ENCODE results near the gene ALKBH4. TPM values are rescaled to one million over a fixed set of nuclear protein-coding genes. Genes with fewer than 3 reads are reported as not detected.
"Not testable (repeated sequence)": the region's sequence is repeated elsewhere in the genome, so short reads cannot be mapped to it uniquely, and the experiment has no call there.

Gene ALKBH4
- total RNA-seq, 1 experiment from 2014 or later = 27.3 TPM

- no peak for DNase-seq (ENCODE audit: low read depth)
These were observed 35.3 kb downstream of the ALKBH4 start for GRCh38 chr7:102429141-102429899.

GRCh38 chr7:102427019-102427405 lies 37.7 kb downstream of the ALKBH4 start:
- DNase-seq (ENCODE audit: low read depth) = no peak

- DNase-seq (ENCODE audit: low read depth) = no peak
These were observed 38.2 kb downstream of the ALKBH4 start for GRCh38 chr7:102426268-102427018.

DNA sequence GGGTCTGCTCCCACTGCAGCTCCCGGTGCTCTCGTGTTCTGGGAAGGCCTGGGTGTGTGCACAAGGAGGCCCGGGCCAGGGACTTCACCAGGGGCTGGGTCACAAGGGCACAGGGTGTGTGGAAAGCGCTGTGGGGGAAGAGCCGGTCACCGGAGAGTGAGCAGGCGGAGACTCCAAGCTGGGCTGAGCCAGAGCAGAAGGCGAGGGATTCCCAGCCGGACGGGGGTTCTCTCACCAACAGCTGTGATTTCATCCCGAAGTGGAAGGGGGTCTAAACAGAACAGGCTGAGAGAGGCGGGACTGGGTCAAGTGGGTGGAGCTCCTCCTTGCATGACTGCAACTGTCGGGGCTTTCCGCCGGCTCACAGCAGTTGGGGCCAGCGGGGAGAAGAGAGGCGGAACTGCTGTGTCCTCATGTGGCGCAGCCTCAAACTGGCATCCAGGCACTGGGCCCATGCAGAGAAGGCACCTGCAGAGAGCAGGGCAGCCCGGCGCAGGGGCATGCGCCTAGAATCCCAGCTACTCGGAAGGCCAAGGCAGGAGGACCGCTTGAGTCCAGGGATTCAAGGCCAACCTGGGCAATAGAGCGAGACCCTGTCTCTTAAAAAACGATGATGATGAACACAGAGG lies 38.9 kb downstream of the ALKBH4 start:
- no peak for DNase-seq (ENCODE audit: low read depth)

GRCh38 chr7:102424787-102425218 lies 39.9 kb downstream of the ALKBH4 start:
- DNase-seq (ENCODE audit: low read depth) = no peak

DNA sequence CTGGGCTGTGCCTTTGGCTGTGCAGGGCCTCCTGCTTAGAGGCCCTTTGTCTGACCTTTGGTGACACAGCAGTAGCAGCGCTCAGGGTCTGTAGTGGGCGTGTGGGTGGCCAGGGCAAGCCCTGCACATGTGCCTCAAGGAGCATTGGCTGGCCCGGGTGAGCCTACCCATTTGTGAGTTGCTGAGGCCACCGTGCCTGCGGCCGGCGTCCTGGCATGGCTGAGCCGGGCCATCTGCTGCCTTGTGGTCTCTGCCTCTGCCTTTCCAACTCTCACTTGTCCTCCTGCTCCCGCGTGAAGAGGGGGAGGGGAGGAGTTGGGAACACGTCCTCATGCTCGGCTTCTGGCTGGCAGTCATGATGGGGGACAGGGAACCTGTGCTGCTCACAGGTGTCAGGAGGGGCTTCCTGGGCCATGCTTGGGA lies 40.5 kb downstream of the ALKBH4 start:
- no peak for DNase-seq (ENCODE audit: low read depth)

DNA sequence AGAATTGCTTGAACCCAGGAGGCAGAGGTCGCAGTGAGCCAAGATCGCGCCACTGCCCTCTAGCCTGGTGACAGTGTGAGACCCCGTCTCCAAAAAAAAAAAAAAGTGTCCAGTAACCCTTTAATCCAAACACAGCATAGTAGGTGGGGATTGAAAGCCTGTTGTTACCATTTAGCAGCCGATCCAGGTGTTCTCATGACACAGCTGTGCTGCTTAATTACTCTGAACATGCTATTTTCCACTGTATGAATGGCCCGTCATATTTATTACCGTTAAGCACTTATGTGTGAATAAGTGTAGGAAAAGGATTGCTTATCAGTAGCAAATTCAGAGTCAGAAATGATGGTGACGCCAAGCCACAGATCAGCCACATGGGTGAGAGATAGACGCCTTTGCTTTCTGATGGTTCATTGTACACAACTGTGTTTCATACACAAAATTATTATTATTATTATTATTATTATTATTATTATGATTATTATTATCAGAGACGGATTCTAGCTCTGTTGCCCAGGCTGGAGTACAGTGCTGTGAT lies 42.9 kb downstream of the ALKBH4 start:
- DNase-seq (ENCODE audit: low read depth) = no peak

- no peak for DNase-seq (ENCODE audit: low read depth)
These were observed 46.1 kb downstream of the ALKBH4 start for GRCh38 chr7:102418592-102418991.

GRCh38 chr7:102417105-102417504 lies 47.6 kb downstream of the ALKBH4 start:
- no peak for DNase-seq (ENCODE audit: low read depth)

DNA sequence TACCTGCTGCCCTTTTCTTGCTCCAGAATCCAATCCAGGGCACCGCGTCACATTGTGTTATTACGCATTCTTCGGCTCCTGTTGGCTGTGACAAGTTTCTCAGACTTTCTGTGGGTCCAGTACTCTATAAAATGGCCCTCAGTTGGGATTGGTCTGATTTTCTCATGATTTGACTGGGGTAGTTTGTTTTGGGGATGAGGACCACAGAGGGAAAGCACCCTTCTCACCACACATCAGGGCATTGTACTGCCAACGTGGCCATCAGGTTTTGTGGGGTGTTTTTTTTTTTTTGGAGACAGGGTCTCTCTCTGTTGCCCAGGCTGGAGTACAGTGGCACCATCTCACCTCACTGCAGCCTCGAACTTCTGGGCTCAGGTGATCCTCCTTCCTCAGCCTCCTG lies 48.3 kb downstream of the ALKBH4 start:
- DNase-seq (ENCODE audit: low read depth) = no peak

DNA sequence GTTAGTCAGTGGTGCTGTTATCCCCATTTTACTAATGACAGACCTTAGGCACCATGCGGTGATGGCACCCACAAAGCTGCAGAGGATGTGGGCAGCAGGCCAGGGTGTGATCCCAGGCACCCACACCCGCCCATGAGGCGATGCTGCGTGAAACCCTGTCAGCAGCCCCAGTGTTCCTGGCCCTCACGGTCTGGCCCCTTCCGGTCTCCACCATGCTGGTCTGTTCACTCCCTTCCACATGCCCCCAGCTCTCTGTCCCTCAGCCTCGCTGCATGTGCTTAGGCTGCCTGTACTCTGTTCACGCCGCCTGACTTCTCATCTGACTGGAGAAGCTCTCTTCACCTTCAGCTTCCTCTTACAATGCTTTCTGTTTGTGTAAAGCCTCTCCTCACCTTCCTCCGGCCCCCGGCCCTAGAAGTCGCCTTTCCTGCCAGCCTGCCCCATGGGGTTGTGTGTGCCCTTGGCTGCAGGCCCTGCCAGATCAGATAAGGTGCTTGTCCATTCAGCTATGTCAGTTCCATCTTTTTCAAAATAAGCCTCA lies 48.9 kb downstream of the ALKBH4 start:
- DNase-seq (ENCODE audit: low read depth) = no peak

DNA sequence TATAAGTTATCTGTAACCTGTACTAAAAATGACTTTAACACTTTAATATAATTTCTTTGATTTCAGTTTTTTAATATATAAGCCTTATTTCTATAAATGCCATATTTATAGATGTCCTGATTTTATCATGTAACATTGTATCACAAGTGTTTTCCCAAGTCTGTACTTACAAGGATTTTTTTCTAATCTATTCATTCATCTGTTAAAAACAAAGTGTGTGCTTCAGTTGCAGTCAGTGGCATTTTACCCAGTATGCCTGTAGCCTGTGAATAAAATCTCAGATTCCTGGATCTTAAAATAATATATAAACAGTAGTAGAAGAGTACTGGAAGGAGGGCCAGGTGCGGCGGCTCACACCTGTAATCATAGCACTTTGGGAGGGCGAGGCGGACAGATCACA lies 51.1 kb downstream of the ALKBH4 start:
- DNase-seq (ENCODE audit: low read depth) = no peak

DNA sequence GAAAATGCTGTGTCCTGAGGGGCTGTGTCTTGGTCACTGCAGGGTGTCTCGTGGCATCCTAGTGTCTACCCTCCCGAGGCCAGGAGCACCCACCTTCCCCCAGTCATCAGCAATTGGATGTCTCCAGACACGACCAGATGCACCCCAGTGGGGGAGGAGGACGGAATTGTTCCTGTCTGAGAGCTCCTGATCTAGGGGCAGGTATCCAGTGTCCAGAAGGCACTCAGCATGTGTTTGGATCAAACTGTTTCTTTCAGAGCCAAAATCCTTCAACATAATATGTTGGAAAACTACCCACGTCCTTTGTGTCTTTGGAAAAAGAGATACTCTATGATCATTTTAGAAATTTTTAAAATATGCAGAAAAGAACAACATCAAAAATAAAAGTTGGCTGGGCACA lies 51.6 kb downstream of the ALKBH4 start:
- DNase-seq (ENCODE audit: low read depth) = no peak

GRCh38 chr7:102412548-102412947 lies 52.1 kb downstream of the ALKBH4 start:
- peak; percentile 34 for DNase-seq (ENCODE audit: low read depth)

GRCh38 chr7:102410918-102411317 lies 53.7 kb downstream of the ALKBH4 start:
- DNase-seq (ENCODE audit: low read depth) = no peak

DNA sequence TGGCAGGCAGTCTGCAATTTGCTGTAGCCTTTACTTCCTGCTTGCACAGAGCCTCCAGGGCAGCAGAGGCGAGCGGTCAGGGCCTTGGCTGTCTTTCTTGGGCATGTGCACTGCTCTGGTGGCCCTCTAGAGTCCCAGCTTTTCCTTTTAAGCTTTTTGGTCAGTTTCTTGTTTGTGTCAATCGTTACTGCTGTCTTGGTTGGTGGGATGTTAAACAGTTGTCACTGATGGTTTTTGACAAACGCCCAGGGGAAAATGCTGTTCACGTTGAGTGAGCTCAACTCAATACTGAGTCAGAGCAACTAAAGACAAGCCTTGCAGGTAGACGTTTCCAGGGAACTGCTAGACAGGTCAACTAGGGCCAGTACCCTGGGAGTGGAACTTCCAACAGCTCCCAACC lies 54.5 kb downstream of the ALKBH4 start:
- no peak for DNase-seq (ENCODE audit: low read depth)

GRCh38 chr7:102409340-102409739 lies 55.3 kb downstream of the ALKBH4 start:
- DNase-seq (ENCODE audit: low read depth) = no peak

- DNase-seq (ENCODE audit: low read depth) = not testable (repeated sequence)
These were observed 56.1 kb downstream of the ALKBH4 start for GRCh38 chr7:102408530-102408929.

DNA sequence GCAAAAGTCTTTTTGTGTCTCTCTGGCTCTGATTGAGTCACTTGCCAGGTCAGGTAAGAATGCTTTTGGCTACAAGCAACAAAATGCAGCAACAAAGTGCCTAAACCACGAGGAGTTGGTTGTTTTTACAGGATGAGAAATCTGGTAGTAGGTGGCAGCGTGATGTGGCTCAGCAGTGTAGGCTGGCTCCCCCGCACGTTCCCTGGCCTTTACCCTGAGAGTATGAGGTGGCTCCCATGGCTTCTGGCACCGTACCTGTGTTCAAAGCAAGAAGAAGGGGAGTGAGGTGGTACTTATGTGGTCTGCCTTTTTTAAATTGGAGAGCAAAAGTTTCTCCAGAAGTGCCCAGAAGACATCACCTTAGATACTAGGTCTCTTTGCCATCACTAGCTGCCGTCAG lies 56.8 kb downstream of the ALKBH4 start:
- DNase-seq (ENCODE audit: low read depth) = no peak
